ENCODE measurements around the gene TRDMT1. TPM values are rescaled to one million over a fixed set of nuclear protein-coding genes. Genes with fewer than 3 reads are reported as not detected.

The TRDMT1 gene
- total RNA-seq, 1 experiment from 2014 or later = 3.3 TPM

GRCh38 chr10:17169803-17170202 is 31.7 kb downstream of the TRDMT1 start:
- H3K36me3 ChIP-seq = no peaks in the 10 kb centered on the region
- DNase-seq = no peak
- no peaks in the 10 kb centered on the region for H3K9me3 ChIP-seq
- no peaks in the 10 kb centered on the region for H3K27me3 ChIP-seq
- no peak overlapping the region for H3K4me3 ChIP-seq

- Histone ChIP-seq H3K27me3 (no peaks in the 10 kb centered on the region), H3K9me3 (no peaks in the 10 kb centered on the region), H3K36me3 (no peaks in the 10 kb centered on the region), H3K4me3 (no peak overlapping the region)
- no peak for DNase-seq
These were observed 34.8 kb downstream of the TRDMT1 start for GRCh38 chr10:17166699-17167098.

- DNase-seq = no peak
- Histone ChIP-seq H3K9me3 (no peaks in the 10 kb centered on the region), H3K27me3 (no peaks in the 10 kb centered on the region), H3K4me3 (no peak overlapping the region), H3K36me3 (no peaks in the 10 kb centered on the region)
These were observed 38.6 kb downstream of the TRDMT1 start for GRCh38 chr10:17162828-17163227.

GRCh38 chr10:17161775-17162174 is 39.7 kb downstream of the TRDMT1 start:
- DNase-seq = no peak

GRCh38 chr10:17157024-17157423 is 44.4 kb downstream of the TRDMT1 start:
- Histone ChIP-seq H3K36me3 (no peaks in the 10 kb centered on the region), H3K27me3 (no peaks in the 10 kb centered on the region), H3K9me3 (no peaks in the 10 kb centered on the region), H3K4me3 (no peak overlapping the region)
- no peak for DNase-seq

More at GRCh38 chr10:17161775-17162174, 39.7 kb downstream of the TRDMT1 start:
- no peak overlapping the region for H3K4me3 ChIP-seq
- H3K36me3 ChIP-seq = no peaks in the 10 kb centered on the region
- H3K9me3 ChIP-seq = no peaks in the 10 kb centered on the region
- no peaks in the 10 kb centered on the region for H3K27me3 ChIP-seq

- no peak overlapping the region for H3K4me3 ChIP-seq
- H3K9me3 ChIP-seq = no peaks in the 10 kb centered on the region
- DNase-seq = no peak
- no peaks in the 10 kb centered on the region for H3K27me3 ChIP-seq
- H3K36me3 ChIP-seq = no peaks in the 10 kb centered on the region
These were observed 45.6 kb downstream of the TRDMT1 start for GRCh38 chr10:17155826-17156225.

GRCh38 chr10:17154116-17154515 is 47.4 kb downstream of the TRDMT1 start:
- no peak for DNase-seq
- Histone ChIP-seq H3K27me3 (no peaks in the 10 kb centered on the region), H3K9me3 (no peaks in the 10 kb centered on the region), H3K4me3 (no peak overlapping the region), H3K36me3 (no peaks in the 10 kb centered on the region)

GRCh38 chr10:17153321-17153720 is 48.2 kb downstream of the TRDMT1 start:
- no peaks in the 10 kb centered on the region for H3K36me3 ChIP-seq
- no peak overlapping the region for H3K4me3 ChIP-seq
- no peak for DNase-seq
- no peaks in the 10 kb centered on the region for H3K9me3 ChIP-seq
- H3K27me3 ChIP-seq = no peaks in the 10 kb centered on the region

GRCh38 chr10:17151716-17152115 is 49.8 kb downstream of the TRDMT1 start:
- no peak for DNase-seq
- no peaks in the 10 kb centered on the region for H3K36me3 ChIP-seq
- H3K9me3 ChIP-seq = no peaks in the 10 kb centered on the region
- no peaks in the 10 kb centered on the region for H3K27me3 ChIP-seq
- H3K4me3 ChIP-seq = no peak overlapping the region

- Histone ChIP-seq H3K9me3 (no peaks in the 10 kb centered on the region), H3K27me3 (no peaks in the 10 kb centered on the region), H3K36me3 (no peaks in the 10 kb centered on the region), H3K4me3 (no peak overlapping the region)
- DNase-seq = no peak
These were observed 53.5 kb downstream of the TRDMT1 start for GRCh38 chr10:17147884-17148489.

GRCh38 chr10:17146892-17147291 is 54.6 kb downstream of the TRDMT1 start:
- Histone ChIP-seq H3K4me3 (no peak overlapping the region), H3K27me3 (no peaks in the 10 kb centered on the region), H3K9me3 (no peaks in the 10 kb centered on the region), H3K36me3 (no peaks in the 10 kb centered on the region)
- DNase-seq = no peak

- no peak for DNase-seq
- Histone ChIP-seq H3K9me3 (peaks cover 8% of the 10 kb centered on the region), H3K36me3 (no peaks in the 10 kb centered on the region), H3K4me3 (no peak overlapping the region), H3K27me3 (no peaks in the 10 kb centered on the region)
These were observed 56.2 kb downstream of the TRDMT1 start for GRCh38 chr10:17145239-17145638.

- DNase-seq = peak; percentile 6
- Histone ChIP-seq H3K9me3 (peaks cover 8% of the 10 kb centered on the region), H3K4me3 (no peak overlapping the region)
These were observed 56.7 kb downstream of the TRDMT1 start for GRCh38 chr10:17144757-17145156.

GRCh38 chr10:17144032-17144431 is 57.4 kb downstream of the TRDMT1 start:
- no peak for DNase-seq
- Histone ChIP-seq H3K4me3 (no peak overlapping the region), H3K27me3 (no peaks in the 10 kb centered on the region), H3K9me3 (peaks cover 8% of the 10 kb centered on the region), H3K36me3 (no peaks in the 10 kb centered on the region)

More at GRCh38 chr10:17144757-17145156, 56.7 kb downstream of the TRDMT1 start:
- Histone ChIP-seq H3K27me3 (no peaks in the 10 kb centered on the region), H3K36me3 (no peaks in the 10 kb centered on the region)

GRCh38 chr10:17143055-17143690 is 58.3 kb downstream of the TRDMT1 start:
- Histone ChIP-seq H3K4me3 (no peak overlapping the region), H3K27me3 (no peaks in the 10 kb centered on the region), H3K36me3 (no peaks in the 10 kb centered on the region), H3K9me3 (peaks cover 8% of the 10 kb centered on the region)
- DNase-seq = no peak

- peaks cover 8% of the 10 kb centered on the region for H3K9me3 ChIP-seq
- H3K36me3 ChIP-seq = no peaks in the 10 kb centered on the region
- H3K4me3 ChIP-seq = no peak overlapping the region
- H3K27me3 ChIP-seq = no peaks in the 10 kb centered on the region
- DNase-seq = no peak
These were observed 59.8 kb downstream of the TRDMT1 start for GRCh38 chr10:17141504-17142229.

- peaks cover 8% of the 10 kb centered on the region for H3K9me3 ChIP-seq
- no peak for DNase-seq
- H3K27me3 ChIP-seq = no peaks in the 10 kb centered on the region
- no peaks in the 10 kb centered on the region for H3K36me3 ChIP-seq
- no peak overlapping the region for H3K4me3 ChIP-seq
These were observed 61.1 kb downstream of the TRDMT1 start for GRCh38 chr10:17140386-17140761.

All from MG63 (cell line).